K562 (cell line): ENCODE data around the gene SCARF2. TPM values are rescaled to one million over a fixed set of nuclear protein-coding genes. Genes with fewer than 3 reads are reported as not detected.

Experiments used
- ATAC-seq: fragments of 200-7000 bp; cut with Tn5 transposase; 3 replicates; pipeline ENCODE4 v1.9.1; 2020; ENCODE audit warnings: moderate library complexity
- BruUV-seq: library from RNA; stranded (reverse); fragments of 400-500 nt; replicated peaks from 2 replicates; lab custom pipeline; 2021; lab: Mats Ljungman, UMichigan
- CTCF ChIA-PET: fragments of 300-600 bp; formaldehyde crosslinking; extraction: SDS; loops from one replicate; lab custom pipeline; 2021; ENCODE audit warnings: low intra/inter-chr PET ratio; lab: Yijun Ruan, JAX
- POLR2A ChIA-PET: fragments of 300-600, 350-650 bp; sonication (Branson Sonifier 250); formaldehyde crosslinking; extraction: SDS; loops from one replicate; lab custom pipeline; 2021; ENCODE audit warnings: antibody characterized with exemption, inconsistent platforms; lab: Yijun Ruan, JAX
- DNase-seq, 4 experiments: peaks; one replicate each; pipeline versions ENCODE4 v3.0.0 to v3.0.0-alpha.2; 2011 to 2018; ENCODE audit warnings: low spot score in 3 of 4, mixed read lengths in 3 of 4; ENCODE audit errors: extremely low read depth in 1 of 4
- FAIRE-seq: peaks from 2 replicates; lab custom pipeline; 2011; peaks lifted over from hg19 to GRCh38; lab: Jason Lieb, UNC
- H2AFZ ChIP-seq: 2 replicates; pipeline ENCODE4 v1.6.0; 2011; ENCODE audit warnings: low read depth, low read length, control low read depth, inconsistent platforms
- H3K27ac ChIP-seq: fragments of 200-600 bp; 3 replicates; pipeline ENCODE4 v1.8.0; 2011; ENCODE audit warnings: low read depth, mild to moderate bottlenecking, control low read depth, inconsistent platforms, low read length, moderate library complexity, mixed read lengths; ENCODE audit errors: extremely low read depth
- H3K27me3 ChIP-seq, 2 experiments: fragments of 300-600 bp in 1 of 2; 2 replicates in 1 of 2; 3 replicates in 1 of 2; pipeline versions ENCODE4 v1.6.0 to v1.8.0; 2011; ENCODE audit warnings: inconsistent platforms in 2 of 2, low read length in 2 of 2, mild to moderate bottlenecking in 1 of 2, mixed read lengths in 1 of 2, moderate library complexity in 1 of 2; ENCODE audit not compliant: control insufficient read depth in 2 of 2, insufficient read depth in 2 of 2
- H3K36me3 ChIP-seq: fragments of 300-600 bp; 3 replicates; pipeline ENCODE4 v1.8.0; 2011; ENCODE audit warnings: mild to moderate bottlenecking, low read length, inconsistent platforms; ENCODE audit not compliant: control insufficient read depth, insufficient read depth
- H3K4me1 ChIP-seq, 2 experiments: fragments of 200-600 bp in 1 of 2; replicated peaks in 1 of 2; 2 replicates in 1 of 2; 3 replicates in 1 of 2; pipeline versions ENCODE4 v1.5.1 to v1.8.0; 2011; ENCODE audit warnings: inconsistent platforms in 2 of 2, low read length in 2 of 2, mild to moderate bottlenecking in 1 of 2, mixed read lengths in 1 of 2, moderate library complexity in 1 of 2; ENCODE audit not compliant: control insufficient read depth in 2 of 2, insufficient read depth in 2 of 2
- H3K4me2 ChIP-seq: 2 replicates; pipeline ENCODE4 v1.6.1; 2011; ENCODE audit warnings: low read length, control low read depth, inconsistent platforms, mixed read lengths; ENCODE audit not compliant: insufficient read depth
- H3K4me3 ChIP-seq: fragments of 200-600 bp; sonication (generic), shearing (Covaris generic); 2 replicates; pipeline ENCODE4 v1.5.1; 2016; ENCODE audit warnings: control low read depth, inconsistent platforms
- H3K79me2 ChIP-seq: fragments of 200-600 bp; 3 replicates; pipeline ENCODE4 v1.8.0; 2011; ENCODE audit warnings: low read length, inconsistent platforms; ENCODE audit not compliant: control insufficient read depth, insufficient read depth
- H3K9ac ChIP-seq, 2 experiments: 2 replicates each; pipeline versions ENCODE4 v1.6.0 to v1.6.1; 2011; ENCODE audit warnings: low read depth in 2 of 2, low read length in 2 of 2, control low read depth in 1 of 2, inconsistent platforms in 1 of 2, mild to moderate bottlenecking in 1 of 2, mixed read lengths in 1 of 2; ENCODE audit not compliant: insufficient read depth in 1 of 2
- H3K9me1 ChIP-seq: one replicate; pipeline ENCODE4 v1.6.0; 2011; ENCODE audit warnings: inconsistent platforms, mild to moderate bottlenecking, low read length, moderate library complexity; ENCODE audit not compliant: control insufficient read depth, insufficient read depth
- H3K9me3 ChIP-seq: replicated peaks from 2 replicates; pipeline ENCODE4 v1.5.1; 2011; ENCODE audit warnings: low read depth, low read length, inconsistent platforms; ENCODE audit not compliant: control insufficient read depth, insufficient read depth
- H4K20me1 ChIP-seq: replicated peaks from 2 replicates; pipeline ENCODE4 v1.6.1; 2011; ENCODE audit warnings: low read length, inconsistent platforms, mixed read lengths; ENCODE audit not compliant: control insufficient read depth, insufficient read depth
- ATF2 ChIP-seq: sonication (generic); formaldehyde crosslinking; IDR thresholded peaks from 2 replicates; pipeline ENCODE4 v1.8.1; 2022; ENCODE audit warnings: missing genetic modification reagents
- CBFA2T3 ChIP-seq: fragments of 450-650 bp; IDR thresholded peaks from 2 replicates; pipeline ENCODE4 v1.6.1; 2017
- CBFB ChIP-seq: sonication (generic); formaldehyde crosslinking; IDR thresholded peaks from 2 replicates; pipeline ENCODE4 v1.4.0; 2020; ENCODE audit warnings: mild to moderate bottlenecking, missing genetic modification reagents
- ETS1 ChIP-seq: conservative IDR thresholded peaks from 2 replicates; pipeline ENCODE4 v1.6.1; 2011; ENCODE audit warnings: low read depth, mild to moderate bottlenecking, low read length; ENCODE audit not compliant: control insufficient read depth
- EZH2 ChIP-seq: IDR thresholded peaks from 2 replicates; pipeline ENCODE4 v1.6.1; 2012; ENCODE audit warnings: low read depth, mild to moderate bottlenecking, inconsistent platforms, low read length, borderline replicate concordance
- NCOA2 ChIP-seq, 2 experiments: fragments of 450-650 bp; IDR thresholded peaks; 2 replicates each; pipeline ENCODE4 v1.6.1; 2018; ENCODE audit warnings: mild to moderate bottlenecking in 2 of 2, moderate library complexity in 1 of 2; ENCODE audit not compliant: partially characterized antibody in 2 of 2
- NFIX ChIP-seq: fragments of 250-450 bp; sonication (Bioruptor Pico); IDR thresholded peaks from 2 replicates; pipeline ENCODE4 v1.4.0; 2020; ENCODE audit warnings: low read depth, mild to moderate bottlenecking, moderate library complexity
- NR3C1 ChIP-seq: sonication (generic); formaldehyde crosslinking; IDR thresholded peaks from 2 replicates; pipeline ENCODE4 v1.8.1; 2022; ENCODE audit warnings: missing genetic modification reagents
- NUFIP1 ChIP-seq: fragments of 450-650 bp; IDR thresholded peaks from 2 replicates; pipeline ENCODE4 v1.6.1; 2018; ENCODE audit not compliant: partially characterized antibody
- PCBP1 ChIP-seq: fragments of 200-400 bp; formaldehyde crosslinking; IDR thresholded peaks from 2 replicates; pipeline ENCODE4 v1.6.1; 2018; ENCODE audit warnings: mild to moderate bottlenecking, low read depth, low read length; ENCODE audit not compliant: poor library complexity, severe bottlenecking
- RB1 ChIP-seq: fragments of 450-650 bp; IDR thresholded peaks from 2 replicates; pipeline ENCODE4 v1.6.1; 2017; ENCODE audit warnings: low read depth, mild to moderate bottlenecking
- SMAD4 ChIP-seq: fragments of 250-450 bp; sonication (Bioruptor Pico); conservative IDR thresholded peaks from 2 replicates; pipeline ENCODE4 v1.8.0; 2021; ENCODE audit warnings: inconsistent platforms, mild to moderate bottlenecking, moderate library complexity
- SOX6 ChIP-seq: fragments of 450-650 bp; IDR thresholded peaks from 2 replicates; pipeline ENCODE4 v1.6.1; 2014; ENCODE audit warnings: mild to moderate bottlenecking
- THAP12 ChIP-seq: fragments of 250-450 bp; sonication (Bioruptor Pico); IDR thresholded peaks from 2 replicates; pipeline ENCODE4 v1.9.0; 2021; ENCODE audit warnings: mild to moderate bottlenecking, inconsistent platforms
- ZBTB7A ChIP-seq: IDR thresholded peaks from 2 replicates; pipeline ENCODE4 v1.6.1; 2011; ENCODE audit warnings: low read depth, mild to moderate bottlenecking, low read length, moderate library complexity, borderline replicate concordance; ENCODE audit not compliant: control insufficient read depth
- ZFP36 ChIP-seq: fragments of 150-350 bp; IDR thresholded peaks from 2 replicates; pipeline ENCODE4 v1.6.1; 2018; ENCODE audit warnings: low read length, low read depth; ENCODE audit not compliant: partially characterized antibody
- ZNF146 ChIP-seq: IDR thresholded peaks from one replicate; pipeline ENCODE4 v1.6.1; 2018; ENCODE audit warnings: missing compliant biosample characterization; ENCODE audit not compliant: unreplicated experiment
- WGBS: fragments of 100-300 bp; shearing (Covaris generic); methylation state at CpG from one replicate; pipeline ENCODE4 v1.1.6; 2016; ENCODE audit warnings: low coverage, mixed read lengths; ENCODE audit not compliant: insufficient coverage; ENCODE audit errors: missing lambda C conversion rate; 5-methylcytosine and 5-hydroxymethylcytosine counted together
- in situ Hi-C: fragments of 300-500 bp; cut with MboI; formaldehyde crosslinking; loops from 4 replicates; pipeline ENCODE4 v1.15.0; 2018; ENCODE audit warnings: inconsistent platforms, mixed read lengths
- intact Hi-C: fragments of 100-400 bp; cut with micrococcal nuclease; formaldehyde crosslinking; loops from 2 replicates; pipeline ENCODE4 v1.14.2; 2022
- polyA plus RNA-seq, 8 experiments: library from polyadenylated mRNA; depleted of rRNA in 4 of 8; stranded (reverse) in 5 of 8; unstranded in 3 of 8; fragments of >200 nt; fragmentation: Nextera tagmentation in 2 of 8; fragmentation: Illumina TruSeq in 1 of 8; extraction: Ambion mirVana in 2 of 8; extraction: Trizol in 1 of 8; gene quantifications; 2 replicates each; pipeline versions ENCODE4 v1.2.1 to v1.2.3, GENCODE V29; 2011 to 2014; ENCODE audit warnings: inconsistent platforms in 1 of 8, missing spikeins in 1 of 8
- total RNA-seq, 7 experiments: library from RNA; depleted of rRNA in 6 of 7; stranded (reverse); fragments of >200 nt in 6 of 7; fragmentation: Illumina TruSeq in 2 of 7; extraction: Trizol in 2 of 7; gene quantifications; 2 replicates each; pipeline versions ENCODE4 v1.2.1 to v1.2.3, GENCODE V29; 2011 to 2021; ENCODE audit warnings: low replicate concordance in 1 of 7

SCARF2 gene
- total and polyA plus RNA-seq, 9 of the 15 experiments (the other 6 are each of a cell fraction or from before 2014, with no cell fraction given), result 0.06 to 0.32 (median 0.21) TPM; not detected in 5

GRCh38 chr22:20436307-20436767 lies 1.3 kb downstream of the SCARF2 start:
- intact Hi-C loops, result no loop called here
- ChIA-PET CTCF (no interaction called here), POLR2A (interaction anchor here (0.8 to 6.6 kb wide), 3 partner anchors 9 to 71 kb away, joined by 3 to 46 read pairs (median 4); partner anchors contain the start of gene MED15)
- no peaks in the 10 kb centered on the region for H3K9me3 ChIP-seq
- ATAC-seq (peak; percentile 9; the same call in 1 of the 3 replicates), DNase-seq (peak in 3 of 4 experiments; percentile 30 to 96 (median 95)), FAIRE-seq (no peak)
- peaks cover 0 to 40% of the 10 kb centered on the region in 2 experiments; a peak in 2 of 5 replicates for H3K4me1 ChIP-seq
- no peak overlapping the region for H3K27ac ChIP-seq
- H3K9ac ChIP-seq, result peak overlapping the region in 1 of 2 experiments; percentile 16; a peak in 1 of 4 replicates
- H3K4me3 ChIP-seq, result no peak overlapping the region
- no peak overlapping the region for H3K4me2 ChIP-seq
- peaks cover 61% of the 10 kb centered on the region for H4K20me1 ChIP-seq
- no peak overlapping the region for H2AFZ ChIP-seq
- peaks cover 46 to 91% of the 10 kb centered on the region in 2 experiments for H3K27me3 ChIP-seq
- no TSS peak for BruUV-seq
- 21% methylated on average over 56 of the region's 56 CpGs for WGBS
- in situ Hi-C loops, result no loop called here
- H3K36me3 ChIP-seq, result no peaks in the 10 kb centered on the region
- H3K9me1 ChIP-seq, result peaks cover 4% of the 10 kb centered on the region
- no peaks in the 10 kb centered on the region for H3K79me2 ChIP-seq
- TF ChIP-seq ATF2 (0 out of 2 replicates have a peak, but pooled peaks have one; percentile 42), CBFB (CRISPR knock-in tag) (no peak), NUFIP1 (no peak), PCBP1 (peak; percentile 87), CBFA2T3 (no peak), NFIX (CRISPR knock-in tag) (no peak), SMAD4 (CRISPR knock-in tag) (0 out of 2 replicates have a peak, but pooled peaks have one; percentile 26), NR3C1 (CRISPR knock-in tag) (0 out of 2 replicates have a peak, but pooled peaks have one; percentile 21), ZNF146 (CRISPR knock-in tag) (no peak), ZBTB7A (peak; percentile 44; the same call in 1 of the 2 replicates), EZH2 (no peak; the same call in 1 of the 2 replicates), NCOA2 (IDR thresholded peaks at IDR 0.05; ENCODE audit: partially characterized antibody in 2 of 2) (no peak), THAP12 (CRISPR knock-in tag) (peak; percentile 54; the same call in 1 of the 2 replicates), SOX6 (no peak), RB1 (peak; percentile 58), ETS1 (0 out of 2 replicates have a peak, but pooled peaks have one; percentile 30), ZFP36 (no peak)
